ENCODE measurements around the gene ZNF235.

The ZNF235 gene

GRCh38 chr19:44304659-44305193, at the start of gene ZNF235:
Gene ZNF235, minus strand, starts transcription at chr19:44305025. Its CDS starts 1,621 bp downstream, at chr19:44303404.
- H3K4me3 ChIP-seq (ENCODE audit: insufficient read depth, low read length, poor library complexity, severe bottlenecking), result peak within 1 kb of the TSS; percentile 70
- H3K36me3 ChIP-seq (ENCODE audit: low read length), result peaks cover 5% of the 10 kb centered on the region; the same call in 1 of the 2 replicates
- H3K9me2 ChIP-seq (replicated peaks; ENCODE audit: insufficient read depth, low read length), result no peaks in the 10 kb centered on the region
- no peaks in the 10 kb centered on the region for H3F3A ChIP-seq (ENCODE audit: insufficient read depth)
- peaks cover 8% of the 10 kb centered on the region; the same call in 1 of the 2 replicates for H3K79me2 ChIP-seq (ENCODE audit: insufficient read depth, low read length)
- no peaks in the 10 kb centered on the region for H4K20me1 ChIP-seq (ENCODE audit: low read depth, low read length)
- H3K27me3 ChIP-seq (ENCODE audit: low read length), result no peaks in the 10 kb centered on the region
- no peak for TF ChIP-seq EZH2phosphoT487 (conservative IDR thresholded peaks at IDR 0.05; ENCODE audit: low read length)
- TF ChIP-seq, protein P1, sequence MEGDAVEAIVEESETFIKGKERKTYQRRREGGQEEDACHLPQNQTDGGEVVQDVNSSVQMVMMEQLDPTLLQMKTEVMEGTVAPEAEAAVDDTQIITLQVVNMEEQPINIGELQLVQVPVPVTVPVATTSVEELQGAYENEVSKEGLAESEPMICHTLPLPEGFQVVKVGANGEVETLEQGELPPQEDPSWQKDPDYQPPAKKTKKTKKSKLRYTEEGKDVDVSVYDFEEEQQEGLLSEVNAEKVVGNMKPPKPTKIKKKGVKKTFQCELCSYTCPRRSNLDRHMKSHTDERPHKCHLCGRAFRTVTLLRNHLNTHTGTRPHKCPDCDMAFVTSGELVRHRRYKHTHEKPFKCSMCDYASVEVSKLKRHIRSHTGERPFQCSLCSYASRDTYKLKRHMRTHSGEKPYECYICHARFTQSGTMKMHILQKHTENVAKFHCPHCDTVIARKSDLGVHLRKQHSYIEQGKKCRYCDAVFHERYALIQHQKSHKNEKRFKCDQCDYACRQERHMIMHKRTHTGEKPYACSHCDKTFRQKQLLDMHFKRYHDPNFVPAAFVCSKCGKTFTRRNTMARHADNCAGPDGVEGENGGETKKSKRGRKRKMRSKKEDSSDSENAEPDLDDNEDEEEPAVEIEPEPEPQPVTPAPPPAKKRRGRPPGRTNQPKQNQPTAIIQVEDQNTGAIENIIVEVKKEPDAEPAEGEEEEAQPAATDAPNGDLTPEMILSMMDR (IDR thresholded peaks at IDR 0.05; ENCODE audit: insufficient read depth, low read length, poor library complexity, severe bottlenecking), result no peak
- H3K4me2 ChIP-seq (ENCODE audit: low read depth, low read length, poor library complexity, severe bottlenecking), result peak within 1 kb of the TSS; percentile 78
- no peaks in the 10 kb centered on the region for H3K9me3 ChIP-seq (ENCODE audit: insufficient read depth, low read length)
- H3K27ac ChIP-seq (ENCODE audit: low read depth, low read length), result no peak within 1 kb of the TSS
- H2AFZ ChIP-seq (ENCODE audit: low read depth, low read length, severe bottlenecking), result peak within 1 kb of the TSS; percentile 90
- peak within 1 kb of the TSS; percentile 75 for H3K9ac ChIP-seq (ENCODE audit: low read length)

GRCh38 chr19:44346556-44346955, 41.7 kb upstream of the ZNF235 start:
- Histone ChIP-seq H4K20me1 (ENCODE audit: low read depth, low read length) (no peaks in the 10 kb centered on the region), H3K4me3 (ENCODE audit: insufficient read depth, low read length, poor library complexity, severe bottlenecking) (no peak overlapping the region), H3K27me3 (ENCODE audit: low read length) (no peaks in the 10 kb centered on the region), H3K36me3 (ENCODE audit: low read length) (no peaks in the 10 kb centered on the region), H3F3A (ENCODE audit: insufficient read depth) (no peaks in the 10 kb centered on the region), H3K79me2 (ENCODE audit: insufficient read depth, low read length) (no peaks in the 10 kb centered on the region), H2AFZ (ENCODE audit: low read depth, low read length, severe bottlenecking) (no peak overlapping the region), H3K9me2 (replicated peaks; ENCODE audit: insufficient read depth, low read length) (no peaks in the 10 kb centered on the region), H3K9me3 (ENCODE audit: insufficient read depth, low read length) (peaks cover 4% of the 10 kb centered on the region; the same call in 1 of the 2 replicates), H3K9ac (ENCODE audit: low read length) (no peak overlapping the region), H3K4me2 (ENCODE audit: low read depth, low read length, poor library complexity, severe bottlenecking) (no peak overlapping the region), H3K27ac (ENCODE audit: low read depth, low read length) (no peak overlapping the region)
- TF ChIP-seq, protein P1 (IDR thresholded peaks at IDR 0.05; ENCODE audit: insufficient read depth, low read length, poor library complexity, severe bottlenecking), result no peak

DNA sequence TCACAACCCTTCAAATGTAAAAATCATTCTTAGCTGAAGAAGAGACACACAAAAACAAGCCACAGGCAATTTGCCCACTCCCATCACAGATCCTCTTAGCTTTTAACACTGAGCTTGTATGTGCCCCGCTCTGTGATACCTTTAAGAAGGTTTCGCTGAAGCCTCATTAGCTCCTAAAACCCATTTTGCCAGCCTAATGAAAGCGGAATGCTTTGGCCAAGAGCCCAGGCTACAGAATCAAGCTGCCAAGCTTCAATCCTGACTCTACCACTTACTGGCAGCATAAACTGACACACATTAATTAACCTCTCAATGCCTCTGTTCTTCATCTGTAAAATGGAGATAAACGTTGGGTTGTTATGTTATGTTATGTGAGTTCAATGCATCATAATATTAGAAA, 41.1 kb upstream of the ZNF235 start:
- no peaks in the 10 kb centered on the region for H4K20me1 ChIP-seq (ENCODE audit: low read depth, low read length)
- H3K36me3 ChIP-seq (ENCODE audit: low read length), result no peaks in the 10 kb centered on the region
- H3K27ac ChIP-seq (ENCODE audit: low read depth, low read length), result no peak overlapping the region
- H2AFZ ChIP-seq (ENCODE audit: low read depth, low read length, severe bottlenecking), result no peak overlapping the region
- no peak overlapping the region for H3K9ac ChIP-seq (ENCODE audit: low read length)
- H3K79me2 ChIP-seq (ENCODE audit: insufficient read depth, low read length), result no peaks in the 10 kb centered on the region
- no peak overlapping the region for H3K4me3 ChIP-seq (ENCODE audit: insufficient read depth, low read length, poor library complexity, severe bottlenecking)
- H3K4me2 ChIP-seq (ENCODE audit: low read depth, low read length, poor library complexity, severe bottlenecking), result no peak overlapping the region
- H3K9me3 ChIP-seq (ENCODE audit: insufficient read depth, low read length), result peaks cover 4% of the 10 kb centered on the region; the same call in 1 of the 2 replicates
- TF ChIP-seq, protein P1 (IDR thresholded peaks at IDR 0.05; ENCODE audit: insufficient read depth, low read length, poor library complexity, severe bottlenecking), result no peak
- TF ChIP-seq EZH2phosphoT487 (conservative IDR thresholded peaks at IDR 0.05; ENCODE audit: low read length), result no peak
- H3F3A ChIP-seq (ENCODE audit: insufficient read depth), result no peaks in the 10 kb centered on the region
- H3K9me2 ChIP-seq (replicated peaks; ENCODE audit: insufficient read depth, low read length), result no peaks in the 10 kb centered on the region
- H3K27me3 ChIP-seq (ENCODE audit: low read length), result no peaks in the 10 kb centered on the region
